Endothelial cell of umbilical vein (primary cell): ENCODE data around the gene LRRC74B. TPM values are rescaled to one million over a fixed set of nuclear protein-coding genes. Genes with fewer than 3 reads are reported as not detected.

Experiments
- BruUV-seq: library from RNA; stranded (reverse); fragments of 400-500 nt; replicated peaks from 2 replicates; lab custom pipeline; 2021; lab: Mats Ljungman, UMichigan
- CTCF ChIA-PET: fragments of 300-600, 350-600 bp; sonication (Branson Sonifier 250); formaldehyde crosslinking; loops from one replicate; lab custom pipeline; 2021; ENCODE audit warnings: antibody characterized with exemption, inconsistent platforms; lab: Charles Lee
- POLR2A ChIA-PET: fragments of 300-600, 350-600 bp; sonication (Branson Sonifier 250); formaldehyde crosslinking; loops from one replicate; lab custom pipeline; 2021; ENCODE audit warnings: antibody characterized with exemption, inconsistent platforms; lab: Charles Lee
- DNase-seq: peaks from one replicate; pipeline ENCODE4 v3.0.0-alpha.2; 2011; ENCODE audit warnings: low read depth, low spot score
- FAIRE-seq: peaks from 2 replicates; lab custom pipeline; 2011; peaks lifted over from hg19 to GRCh38; lab: Jason Lieb, UNC
- H2AFZ ChIP-seq: 2 replicates; pipeline ENCODE4 v1.6.0; 2012; ENCODE audit warnings: low read depth, low read length, control low read depth, inconsistent platforms
- H3K27ac ChIP-seq: 2 replicates; pipeline ENCODE4 v1.5.1; 2011; ENCODE audit warnings: low read depth, mild to moderate bottlenecking, control low read depth, low read length, moderate library complexity; ENCODE audit not compliant: insufficient read depth
- H3K27me3 ChIP-seq, 2 experiments: 2 replicates each; pipeline versions ENCODE4 v1.6.0 to v1.6.1; 2011; ENCODE audit warnings: low read length in 2 of 2, mixed read lengths in 1 of 2; ENCODE audit not compliant: control insufficient read depth in 2 of 2, insufficient read depth in 2 of 2
- H3K36me3 ChIP-seq, 2 experiments: 2 replicates in 1 of 2; 3 replicates in 1 of 2; pipeline ENCODE4 v1.5.1; 2011; ENCODE audit warnings: low read length in 2 of 2, mild to moderate bottlenecking in 1 of 2, moderate library complexity in 1 of 2; ENCODE audit not compliant: control insufficient read depth in 2 of 2, insufficient read depth in 2 of 2; ENCODE audit errors: extremely low read depth in 1 of 2
- H3K4me1 ChIP-seq: 3 replicates; pipeline ENCODE4 v1.5.1; 2011; ENCODE audit warnings: mild to moderate bottlenecking, low read length; ENCODE audit not compliant: control insufficient read depth, insufficient read depth; ENCODE audit errors: extremely low read depth
- H3K4me2 ChIP-seq: 2 replicates; pipeline ENCODE4 v1.6.1; 2011; ENCODE audit warnings: low read length, control low read depth, mixed read lengths; ENCODE audit not compliant: insufficient read depth
- H3K4me3 ChIP-seq, 3 experiments: fragments of 200-600 bp in 1 of 3; sonication (generic), shearing (Covaris generic) in 1 of 3; replicated peaks in 1 of 3; 2 replicates each; pipeline ENCODE4 v1.5.1; 2011 to 2016; ENCODE audit warnings: control low read depth in 3 of 3, low read length in 3 of 3, mild to moderate bottlenecking in 2 of 3, inconsistent platforms in 1 of 3, low read depth in 1 of 3, moderate library complexity in 1 of 3; ENCODE audit not compliant: insufficient read depth in 1 of 3
- H3K79me2 ChIP-seq: 2 replicates; pipeline ENCODE4 v1.6.0; 2012; ENCODE audit warnings: low read length, inconsistent platforms; ENCODE audit not compliant: control insufficient read depth, insufficient read depth
- H3K9ac ChIP-seq: replicated peaks from 2 replicates; pipeline ENCODE3; 2011; ENCODE audit warnings: low read length, control low read depth; ENCODE audit not compliant: insufficient read depth; ENCODE audit errors: extremely low read depth
- H3K9me1 ChIP-seq: replicated peaks from 3 replicates; pipeline ENCODE4 v1.6.0; 2011; ENCODE audit warnings: mild to moderate bottlenecking, low read length; ENCODE audit not compliant: control insufficient read depth, insufficient read depth; ENCODE audit errors: extremely low read depth
- H3K9me3 ChIP-seq: replicated peaks from 2 replicates; pipeline ENCODE4 v1.5.1; 2012; ENCODE audit warnings: low read length, inconsistent platforms; ENCODE audit not compliant: control insufficient read depth, insufficient read depth
- H4K20me1 ChIP-seq: replicated peaks from 2 replicates; pipeline ENCODE3; 2011; ENCODE audit warnings: mild to moderate bottlenecking, low read length; ENCODE audit not compliant: control insufficient read depth, insufficient read depth; ENCODE audit errors: extremely low read depth
- CTCF ChIP-seq, 2 donors: IDR thresholded peaks; 1 replicate in 1 of 2; 2 replicates in 1 of 2; pipeline ENCODE4 v1.5.1; 2011; ENCODE audit warnings: low read length in 2 of 2, mild to moderate bottlenecking in 2 of 2, moderate library complexity in 2 of 2, control low read depth in 1 of 2, inconsistent platforms in 1 of 2, low read depth in 1 of 2; ENCODE audit not compliant: insufficient read depth in 1 of 2; ENCODE audit errors: extremely low read depth in 1 of 2
- EZH2 ChIP-seq: IDR thresholded peaks from 2 replicates; pipeline ENCODE4 v1.6.1; 2012; ENCODE audit warnings: borderline replicate concordance, low read depth, mild to moderate bottlenecking, moderate library complexity, low read length, inconsistent platforms; ENCODE audit not compliant: severe bottlenecking
- FOS ChIP-seq: IDR thresholded peaks from 2 replicates; pipeline ENCODE4 v1.6.1; 2011; ENCODE audit warnings: mild to moderate bottlenecking, low read length, moderate library complexity, borderline replicate concordance; ENCODE audit not compliant: insufficient read depth
- GATA2 ChIP-seq: IDR thresholded peaks from 2 replicates; pipeline ENCODE4 v1.7.0; 2011; ENCODE audit warnings: low read depth, mild to moderate bottlenecking, moderate library complexity, mixed read lengths, low read length; ENCODE audit not compliant: insufficient read length, insufficient read depth
- JUN ChIP-seq: IDR thresholded peaks from 2 replicates; pipeline ENCODE4 v1.6.1; 2011; ENCODE audit warnings: borderline replicate concordance, low read depth; ENCODE audit not compliant: insufficient read length, insufficient read depth
- MYC ChIP-seq: IDR thresholded peaks from one replicate; pipeline ENCODE4 v1.6.1; 2011; ENCODE audit warnings: mild to moderate bottlenecking, low read depth, low read length
- POLR2A ChIP-seq: IDR thresholded peaks from 2 replicates; pipeline ENCODE4 v1.6.1; 2012; ENCODE audit warnings: low read depth, mild to moderate bottlenecking, control low read depth, low read length
- POLR2AphosphoS5 ChIP-seq: IDR thresholded peaks from 2 replicates; pipeline ENCODE4 v1.6.1; 2012; ENCODE audit warnings: low read depth, mild to moderate bottlenecking, control low read depth, low read length, moderate library complexity; ENCODE audit not compliant: insufficient read depth
- dilution Hi-C: fragments of 300-500 bp; cut with MboI; formaldehyde crosslinking; loops from one replicate; pipeline ENCODE4 v1.15.0; 2019; ENCODE audit warnings: low sequenced_read_pairs; ENCODE audit not compliant: extremely low pct_ligation_motif_present
- intact Hi-C: fragments of 100-400 bp; cut with micrococcal nuclease; formaldehyde crosslinking; loops from one replicate; pipeline ENCODE4 v1.10.0; 2022
- polyA plus RNA-seq, 4 experiments: library from polyadenylated mRNA; depleted of rRNA in 3 of 4; stranded (reverse) in 3 of 4; unstranded in 1 of 4; fragments of >200 nt; gene quantifications; 2 replicates each; pipeline versions ENCODE4 v1.2.1 to v1.2.3, GENCODE V29; 2011 to 2012; ENCODE audit warnings: missing spikeins in 1 of 4
- total RNA-seq: library from RNA; stranded (reverse); gene quantifications from 2 replicates; pipeline ENCODE4 v1.2.3, GENCODE V29; 2021
- TF ChIP-seq, protein P1 (sequence below): IDR thresholded peaks from 2 replicates; pipeline ENCODE4 v1.6.1; 2011; ENCODE audit not compliant: insufficient read depth, insufficient read length

The LRRC74B gene
- total and polyA plus RNA-seq, 2 donors (not counting 3 experiments of a cell fraction or from before 2014, with no cell fraction given), result not detected

DNA sequence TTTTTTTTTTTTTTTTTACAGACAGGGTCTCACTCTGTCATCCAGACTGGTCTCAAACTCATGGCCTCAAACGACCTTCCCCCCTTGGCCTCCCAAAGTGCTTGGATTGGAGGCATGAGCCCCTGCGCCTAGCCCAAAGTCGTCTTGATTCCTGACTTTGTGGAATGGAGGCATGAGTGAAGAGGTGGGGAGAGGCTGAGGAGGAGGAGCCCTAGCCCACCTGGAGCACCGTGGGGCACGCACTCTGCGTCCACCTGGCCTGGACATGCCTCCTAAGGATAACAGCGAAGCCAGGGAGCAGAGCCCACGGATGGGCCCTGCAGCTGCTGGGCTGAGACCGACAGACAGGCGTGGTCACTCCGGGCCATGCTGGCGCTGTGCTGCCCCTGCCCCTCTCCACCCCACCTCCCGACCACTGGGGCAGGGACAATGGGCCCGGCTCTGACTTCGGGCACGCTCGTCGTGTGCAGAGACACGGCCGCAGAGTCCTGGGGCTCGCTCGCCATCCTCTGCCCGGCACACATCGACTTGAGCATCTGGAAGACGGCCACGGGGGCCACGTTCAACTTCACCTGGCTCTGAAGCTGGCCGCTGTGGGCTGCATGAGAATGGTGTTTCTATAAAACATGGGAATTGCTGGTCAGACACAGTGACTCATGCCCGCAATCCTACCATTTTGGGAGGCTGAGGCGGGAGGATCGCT lies 34.8 kb downstream of the LRRC74B start:
- Histone ChIP-seq H3K36me3 (no peaks in the 10 kb centered on the region), H3K4me1 (no peaks in the 10 kb centered on the region), H3K4me2 (no peak overlapping the region), H3K27ac (no peak overlapping the region), H3K4me3 (no peak overlapping the region), H2AFZ (no peak overlapping the region), H4K20me1 (no peaks in the 10 kb centered on the region), H3K27me3 (no peaks in the 10 kb centered on the region), H3K9ac (no peak overlapping the region), H3K9me3 (no peaks in the 10 kb centered on the region), H3K79me2 (no peaks in the 10 kb centered on the region), H3K9me1 (no peaks in the 10 kb centered on the region)
- intact Hi-C loops (no loop called here), dilution Hi-C loops (no loop called here)
- ChIA-PET POLR2A (no interaction called here), CTCF (no interaction called here)
- FAIRE-seq (no peak), DNase-seq (no peak)
- BruUV-seq, result no TSS peak
- no peak for TF ChIP-seq EZH2
- no peak for TF ChIP-seq POLR2A
- no peak for TF ChIP-seq JUN
- no peak for TF ChIP-seq POLR2AphosphoS5
- TF ChIP-seq MYC, result no peak

- FAIRE-seq (no peak), DNase-seq (no peak)
- CTCF ChIA-PET, result interaction anchor here (0.5 kb wide), 2 partner anchors 20 to 35 kb away, joined by 3 to 4 read pairs; no protein-coding TSS in a partner anchor
- Histone ChIP-seq H3K4me3 (no peak overlapping the region), H2AFZ (no peak overlapping the region), H3K9me1 (no peaks in the 10 kb centered on the region), H3K4me1 (no peaks in the 10 kb centered on the region), H3K27me3 (no peaks in the 10 kb centered on the region), H3K9me3 (no peaks in the 10 kb centered on the region), H3K36me3 (no peaks in the 10 kb centered on the region), H3K27ac (no peak overlapping the region), H3K4me2 (no peak overlapping the region), H4K20me1 (no peaks in the 10 kb centered on the region), H3K9ac (no peak overlapping the region), H3K79me2 (no peaks in the 10 kb centered on the region)
- POLR2A ChIA-PET, result no interaction called here
- dilution Hi-C loops (no loop called here), intact Hi-C loops (no loop called here)
- TF ChIP-seq POLR2AphosphoS5, result no peak
- TF ChIP-seq CTCF (IDR thresholded peaks at IDR 0.05; ENCODE audit: extremely low read depth in 1 of 2, insufficient read depth in 1 of 2, low read depth in 1 of 2, low read length in 2 of 2), result no peak
- no peak for TF ChIP-seq EZH2
- no peak for TF ChIP-seq FOS
- TF ChIP-seq JUN, result no peak
- no peak for TF ChIP-seq GATA2
- no peak for TF ChIP-seq MYC
- TF ChIP-seq, protein P1, sequence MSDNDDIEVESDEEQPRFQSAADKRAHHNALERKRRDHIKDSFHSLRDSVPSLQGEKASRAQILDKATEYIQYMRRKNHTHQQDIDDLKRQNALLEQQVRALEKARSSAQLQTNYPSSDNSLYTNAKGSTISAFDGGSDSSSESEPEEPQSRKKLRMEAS, result no peak
- TF ChIP-seq POLR2A, result no peak
- no TSS peak for BruUV-seq
These were observed 36.5 kb downstream of the LRRC74B start for GRCh38 chr22:21082248-21082647.
